SK-N-SH treated with all-trans-retinoic acid at 6 μM for 48 hours (cell line): ENCODE data around the gene SMTNL2.

Experiments used
- ATAC-seq: fragments of 200-7000 bp; cut with Tn5 transposase; 3 replicates; pipeline ENCODE4 v1.9.1; 2020; ENCODE audit warnings: mild to moderate bottlenecking, moderate library complexity
- ARNTL ChIP-seq: fragments of 450-650 bp; formaldehyde crosslinking; IDR thresholded peaks from 2 replicates; pipeline ENCODE4 v1.5.0; 2020; ENCODE audit warnings: low read depth, mild to moderate bottlenecking, moderate library complexity, borderline replicate concordance
- BACH2 ChIP-seq: fragments of 250-450 bp; sonication (Bioruptor Pico); IDR thresholded peaks from 2 replicates; pipeline ENCODE4 v1.9.0; 2021; ENCODE audit warnings: mild to moderate bottlenecking, borderline replicate concordance
- ESRRG ChIP-seq: fragments of 250-450 bp; sonication (Bioruptor Pico); IDR thresholded peaks from 2 replicates; pipeline ENCODE4 v1.6.1; 2021; ENCODE audit warnings: mild to moderate bottlenecking
- GLIS3 ChIP-seq: fragments of 250-450 bp; sonication (Bioruptor Pico); IDR thresholded peaks from 2 replicates; pipeline ENCODE4 v1.5.0; 2020; ENCODE audit warnings: mild to moderate bottlenecking, moderate library complexity
- ISL1 ChIP-seq: fragments of 250-450 bp; sonication (Bioruptor Pico); IDR thresholded peaks from 2 replicates; pipeline ENCODE4 v2.1.2; 2022; ENCODE audit warnings: mild to moderate bottlenecking, moderate library complexity
- OSR1 ChIP-seq: fragments of 250-450 bp; sonication (Bioruptor Pico); IDR thresholded peaks from 2 replicates; pipeline ENCODE4 v1.8.0; 2022; ENCODE audit warnings: moderate library complexity, mild to moderate bottlenecking, inconsistent platforms
- POU6F1 ChIP-seq: fragments of 250-450 bp; sonication (Bioruptor Pico); IDR thresholded peaks from 2 replicates; pipeline ENCODE4 v1.8.0; 2021; ENCODE audit warnings: low read depth, mild to moderate bottlenecking, moderate library complexity, borderline replicate concordance
- TOX ChIP-seq: fragments of 250-450 bp; sonication (Bioruptor Pico); IDR thresholded peaks from 2 replicates; pipeline ENCODE4 v1.8.0; 2021; ENCODE audit warnings: mild to moderate bottlenecking, moderate library complexity, borderline replicate concordance
- ZFP3 ChIP-seq: fragments of 250-450 bp; sonication (Bioruptor Pico); IDR thresholded peaks from 2 replicates; pipeline ENCODE4 v1.5.0; 2020; ENCODE audit warnings: mild to moderate bottlenecking, moderate library complexity

The SMTNL2 gene

GRCh38 chr17:4657678-4658077, 73.3 kb downstream of the SMTNL2 start:
- ATAC-seq = no peak
- TF ChIP-seq TOX (CRISPR knock-in tag) = no peak
- TF ChIP-seq OSR1 (CRISPR knock-in tag) = no peak
- TF ChIP-seq ZFP3 (CRISPR knock-in tag) = no peak
- no peak for TF ChIP-seq BACH2 (CRISPR knock-in tag)
- TF ChIP-seq ARNTL (CRISPR knock-in tag) = no peak
- no peak for TF ChIP-seq ISL1 (CRISPR knock-in tag)
- TF ChIP-seq ESRRG (CRISPR knock-in tag) = no peak
- TF ChIP-seq GLIS3 (CRISPR knock-in tag) = no peak
- TF ChIP-seq POU6F1 (CRISPR knock-in tag) = no peak
